Ishikawa (cell line): ENCODE results near the gene PSMB5.

Experiments used
- CEBPB ChIP-seq: IDR thresholded peaks from 2 replicates; pipeline ENCODE4 v1.6.1; 2012
- CREB1 ChIP-seq: IDR thresholded peaks from 2 replicates; pipeline ENCODE4 v1.6.1; 2012; ENCODE audit warnings: low read depth
- EGR1 ChIP-seq: IDR thresholded peaks from 2 replicates; pipeline ENCODE4 v1.6.1; 2012
- EP300 ChIP-seq: IDR thresholded peaks from 2 replicates; pipeline ENCODE4 v1.6.1; 2012; ENCODE audit warnings: borderline replicate concordance
- FOXM1 ChIP-seq: IDR thresholded peaks from 2 replicates; pipeline ENCODE4 v1.6.1; 2012; ENCODE audit warnings: low read depth, borderline replicate concordance
- MAX ChIP-seq: IDR thresholded peaks from 2 replicates; pipeline ENCODE4 v1.6.1; 2012
- NFIC ChIP-seq: IDR thresholded peaks from 2 replicates; pipeline ENCODE4 v1.6.1; 2012
- RAD21 ChIP-seq: IDR thresholded peaks from 2 replicates; pipeline ENCODE4 v1.6.1; 2012; ENCODE audit warnings: low read depth
- REST ChIP-seq: IDR thresholded peaks from 2 replicates; pipeline ENCODE4 v1.6.1; 2012; ENCODE audit warnings: low read depth, mild to moderate bottlenecking
- TAF1 ChIP-seq: IDR thresholded peaks from 2 replicates; pipeline ENCODE4 v1.6.1; 2012; ENCODE audit warnings: low read depth, mild to moderate bottlenecking
- TCF12 ChIP-seq: IDR thresholded peaks from 2 replicates; pipeline ENCODE4 v1.6.1; 2012; ENCODE audit warnings: low read depth
- TEAD4 ChIP-seq: IDR thresholded peaks from 2 replicates; pipeline ENCODE4 v1.6.1; 2012
- USF1 ChIP-seq: IDR thresholded peaks from 2 replicates; pipeline ENCODE4 v1.6.1; 2012
- YY1 ChIP-seq: IDR thresholded peaks from 2 replicates; pipeline ENCODE4 v1.6.1; 2012; ENCODE audit warnings: low read depth
- ZBTB7A ChIP-seq: IDR thresholded peaks from 2 replicates; pipeline ENCODE4 v1.6.1; 2012; ENCODE audit warnings: low read depth

Gene PSMB5

GRCh38 chr14:23042162-23042965 is 7.7 kb upstream of the PSMB5 start, which contains the start of gene PSMB11:
PSMB11 (plus strand) TSS chr14:23042212; CDS start chr14:23042226, 14 bp downstream.
- TF ChIP-seq TAF1 (no peak), USF1 (no peak), EP300 (no peak), REST (no peak), CEBPB (no peak), TCF12 (no peak), RAD21 (no peak), ZBTB7A (no peak), FOXM1 (no peak), CREB1 (no peak), MAX (no peak), EGR1 (no peak), YY1 (no peak), TEAD4 (no peak), NFIC (no peak)

- TF ChIP-seq REST (no peak), CREB1 (no peak), TEAD4 (no peak), FOXM1 (no peak), USF1 (no peak), CEBPB (no peak), EGR1 (no peak)
These were observed 7.0 kb upstream of the PSMB5 start for GRCh38 chr14:23041729-23042128.

- TF ChIP-seq YY1 (no peak), EP300 (no peak)
These were observed 5.4 kb upstream of the PSMB5 start for GRCh38 chr14:23040100-23040499.

GRCh38 chr14:23035303-23036144 is 824 bp upstream of the PSMB5 start:
- TF ChIP-seq EP300 = no peak
- TF ChIP-seq TEAD4 = no peak
- no peak for TF ChIP-seq EGR1
- TF ChIP-seq TAF1 = no peak
- TF ChIP-seq USF1 = no peak
- no peak for TF ChIP-seq FOXM1
- no peak for TF ChIP-seq CREB1
- TF ChIP-seq REST = no peak
- no peak for TF ChIP-seq YY1
- TF ChIP-seq CEBPB = no peak
- no peak for TF ChIP-seq RAD21
- TF ChIP-seq ZBTB7A = no peak
